SK-N-SH (cell line): ENCODE data around the gene TM9SF3. TPM values are rescaled to one million over a fixed set of nuclear protein-coding genes. Genes with fewer than 3 reads are reported as not detected.

Experiments
- CTCF ChIA-PET: fragments of 300-600, 350-600 bp; formaldehyde crosslinking; extraction: SDS; loops from one replicate; lab custom pipeline; 2021; lab: Yijun Ruan, JAX
- POLR2A ChIA-PET: fragments of 350-600 bp; sonication (Branson Sonifier 250); formaldehyde crosslinking; extraction: SDS; loops from one replicate; lab custom pipeline; 2020; ENCODE audit warnings: antibody characterized with exemption, inconsistent platforms; lab: Yijun Ruan, JAX
- DNase-seq: peaks from one replicate; pipeline ENCODE4 v3.0.0; 2012
- H2AFZ ChIP-seq: fragments of 200-600 bp; sonication (generic); 2 replicates; pipeline ENCODE4 v1.8.1; 2016; ENCODE audit warnings: antibody characterized with exemption, mild to moderate bottlenecking, low read depth
- H3F3A ChIP-seq: fragments of 200-600 bp; sonication (generic); replicated peaks from 2 replicates; pipeline ENCODE3; 2016; ENCODE audit warnings: antibody characterized with exemption, mild to moderate bottlenecking; ENCODE audit not compliant: insufficient read depth
- H3K27ac ChIP-seq, 2 experiments: fragments of 200-500 bp in 1 of 2; fragments of 200-600 bp in 1 of 2; sonication (Bioruptor generic) in 1 of 2; sonication (generic), shearing (Covaris generic) in 1 of 2; 2 replicates each; pipeline versions ENCODE4 v1.5.1 to v1.6.1; 2014 to 2016; ENCODE audit warnings: low read depth in 2 of 2, inconsistent platforms in 1 of 2, low read length in 1 of 2, mild to moderate bottlenecking in 1 of 2, mixed read lengths in 1 of 2
- H3K27me3 ChIP-seq: fragments of 200-600 bp; sonication (generic), shearing (Covaris generic); 2 replicates; pipeline ENCODE4 v1.6.1; 2016; ENCODE audit warnings: mixed run types; ENCODE audit not compliant: insufficient read depth
- H3K36me3 ChIP-seq, 2 experiments: fragments of 200-500 bp in 1 of 2; fragments of 200-600 bp in 1 of 2; sonication (Bioruptor generic) in 1 of 2; sonication (generic) in 1 of 2; replicated peaks in 1 of 2; 2 replicates each; pipeline versions ENCODE3 to v1.5.1; 2014 to 2016; ENCODE audit warnings: low read length in 1 of 2, mild to moderate bottlenecking in 1 of 2; ENCODE audit not compliant: insufficient read depth in 2 of 2, control insufficient read depth in 1 of 2
- H3K4me1 ChIP-seq, 2 experiments: fragments of 200-500 bp in 1 of 2; fragments of 200-600 bp in 1 of 2; sonication (Bioruptor generic) in 1 of 2; sonication (generic), shearing (Covaris generic) in 1 of 2; 2 replicates each; pipeline versions ENCODE4 v1.5.1 to v1.6.1; 2014 to 2016; ENCODE audit warnings: low read depth in 1 of 2, low read length in 1 of 2, mixed run types in 1 of 2; ENCODE audit not compliant: insufficient read depth in 2 of 2, control insufficient read depth in 1 of 2
- H3K4me2 ChIP-seq: fragments of 200-600 bp; sonication (generic), shearing (Covaris generic); 2 replicates; pipeline ENCODE4 v1.6.1; 2017; ENCODE audit warnings: mixed run types
- H3K4me3 ChIP-seq, 2 experiments: fragments of 200-500 bp in 1 of 2; fragments of 200-600 bp in 1 of 2; sonication (Bioruptor generic) in 1 of 2; sonication (generic), shearing (Covaris generic) in 1 of 2; 2 replicates each; pipeline versions ENCODE4 v1.5.1 to v1.8.1; 2014 to 2016; ENCODE audit warnings: low read depth in 2 of 2, inconsistent platforms in 1 of 2, low read length in 1 of 2, mild to moderate bottlenecking in 1 of 2, mixed read lengths in 1 of 2, moderate library complexity in 1 of 2
- H3K79me2 ChIP-seq: fragments of 200-600 bp; sonication (generic); 2 replicates; pipeline ENCODE4 v1.8.1; 2017; ENCODE audit warnings: mild to moderate bottlenecking; ENCODE audit not compliant: insufficient read depth
- H3K9ac ChIP-seq: fragments of 200-600 bp; sonication (generic); 2 replicates; pipeline ENCODE4 v1.6.1; 2017; ENCODE audit warnings: mixed run types
- H3K9me2 ChIP-seq: fragments of 200-600 bp; sonication (generic); 2 replicates; pipeline ENCODE4 v1.6.1; 2017; ENCODE audit warnings: mixed run types
- H3K9me3 ChIP-seq: fragments of 200-600 bp; sonication (generic); 2 replicates; pipeline ENCODE4 v1.6.1; 2017; ENCODE audit warnings: mixed run types, mild to moderate bottlenecking, moderate library complexity
- H4K20me1 ChIP-seq: fragments of 200-600 bp; sonication (generic); 2 replicates; pipeline ENCODE4 v1.6.1; 2017; ENCODE audit warnings: mild to moderate bottlenecking, mixed run types; ENCODE audit not compliant: insufficient read depth
- CTCF ChIP-seq: fragments of 200-600 bp; sonication (generic); IDR thresholded peaks from 2 replicates; pipeline ENCODE4 v1.6.1; 2017; ENCODE audit warnings: antibody characterized with exemption, mild to moderate bottlenecking, moderate library complexity
- FOXM1 ChIP-seq: IDR thresholded peaks from 2 replicates; pipeline ENCODE4 v1.4.0; 2012; ENCODE audit warnings: low read depth, mild to moderate bottlenecking
- MEF2A ChIP-seq: IDR thresholded peaks from 2 replicates; pipeline ENCODE4 v1.4.0; 2012; ENCODE audit warnings: low read depth, borderline replicate concordance
- NRF1 ChIP-seq: IDR thresholded peaks from 2 replicates; pipeline ENCODE4 v1.6.1; 2012; ENCODE audit warnings: low read depth, mild to moderate bottlenecking, low read length
- PBX3 ChIP-seq: IDR thresholded peaks from 2 replicates; pipeline ENCODE4; 2012
- RCOR1 ChIP-seq: fragments of 150-350 bp; IDR thresholded peaks from 2 replicates; pipeline ENCODE4 v1.6.1; 2017; ENCODE audit warnings: antibody characterized with exemption, low read length
- REST ChIP-seq: IDR thresholded peaks from 2 replicates; pipeline ENCODE4 v1.6.1; 2012; ENCODE audit warnings: mild to moderate bottlenecking, low read depth, low read length, moderate library complexity
- SMC3 ChIP-seq: IDR thresholded peaks from 2 replicates; pipeline ENCODE4 v1.6.1; 2012; ENCODE audit warnings: low read depth, low read length, improper control_type of control experiment
- TCF12 ChIP-seq: IDR thresholded peaks from 2 replicates; pipeline ENCODE4 v1.4.0; 2012
- WGBS: methylation state at CpG from one replicate; pipeline ENCODE4 v1.1.6; 2017; ENCODE audit warnings: low lambda C conversion rate; 5-methylcytosine and 5-hydroxymethylcytosine counted together
- polyA plus RNA-seq, 3 experiments: library from polyadenylated mRNA; depleted of rRNA; stranded (reverse); fragments of >200 nt; gene quantifications; 2 replicates each; pipeline ENCODE4 v1.2.3, GENCODE V29; 2012

The TM9SF3 gene
- polyA plus RNA-seq, 1 of the 3 experiments (the other 2 are of a cell fraction) = 24.9 TPM

GRCh38 chr10:96610817-96611216 is 24.0 kb upstream of the TM9SF3 start:
- ChIA-PET CTCF (no interaction called here), POLR2A (no interaction called here)
- Histone ChIP-seq H3F3A (no peaks in the 10 kb centered on the region), H3K27ac (no peak overlapping the region), H4K20me1 (no peaks in the 10 kb centered on the region), H3K79me2 (no peaks in the 10 kb centered on the region), H3K4me3 (no peak overlapping the region), H3K9me2 (no peaks in the 10 kb centered on the region), H3K9ac (no peak overlapping the region), H2AFZ (no peak overlapping the region), H3K27me3 (no peaks in the 10 kb centered on the region), H3K4me1 (peaks cover 8 to 14% of the 10 kb centered on the region in 2 experiments; a peak in 2 of 4 replicates), H3K36me3 (no peaks in the 10 kb centered on the region), H3K9me3 (no peaks in the 10 kb centered on the region), H3K4me2 (no peak overlapping the region)
- no peak for TF ChIP-seq RCOR1
- TF ChIP-seq FOXM1 = no peak
- TF ChIP-seq MEF2A = no peak
- no peak for TF ChIP-seq CTCF
- TF ChIP-seq REST = no peak
- TF ChIP-seq TCF12 = no peak
- no peak for TF ChIP-seq SMC3
- no peak for DNase-seq
- WGBS = 82% methylated on average over 5 of the region's 6 CpGs

GRCh38 chr10:96609510-96609909 is 22.7 kb upstream of the TM9SF3 start:
- no peaks in the 10 kb centered on the region for H3F3A ChIP-seq
- H3K79me2 ChIP-seq = no peaks in the 10 kb centered on the region
- TF ChIP-seq PBX3 = no peak
- TF ChIP-seq MEF2A = no peak
- no peak for TF ChIP-seq NRF1
- TF ChIP-seq CTCF = no peak
- no peak for TF ChIP-seq SMC3
- H3K4me1 ChIP-seq = peaks cover 3 to 14% of the 10 kb centered on the region in 2 experiments; a peak in 2 of 4 replicates
- POLR2A ChIA-PET = no interaction called here
- H3K9ac ChIP-seq = no peak overlapping the region
- no peaks in the 10 kb centered on the region for H4K20me1 ChIP-seq
- WGBS = 79% methylated on average over 7 of the region's 7 CpGs
- H3K27me3 ChIP-seq = no peaks in the 10 kb centered on the region; the same call in 1 of the 2 replicates
- no peak overlapping the region for H3K4me3 ChIP-seq
- no peaks in the 10 kb centered on the region for H3K9me2 ChIP-seq
- H2AFZ ChIP-seq = no peak overlapping the region
- H3K4me2 ChIP-seq = no peak overlapping the region
- DNase-seq = no peak
- no peaks in the 10 kb centered on the region for H3K9me3 ChIP-seq
- H3K27ac ChIP-seq = no peak overlapping the region
- CTCF ChIA-PET = interaction anchor here (1.1 kb wide), 1 partner anchor 14 kb away, joined by 3 read pairs; no protein-coding TSS in a partner anchor
- H3K36me3 ChIP-seq = no peaks in the 10 kb centered on the region
